GM21825 (cell line): ENCODE measurements around the gene SRP54.
"Not testable (repeated sequence)": the region's sequence is repeated elsewhere in the genome, so short reads cannot be mapped to it uniquely, and the experiment has no call there.

Experiments used
- ATAC-seq: cut with Tn5 transposase; IDR thresholded peaks from one replicate; pipeline ENCODE4 v1.9.1; 2021; ENCODE audit warnings: mild to moderate bottlenecking, moderate library complexity; ENCODE audit not compliant: unreplicated experiment

Gene SRP54

GRCh38 chr14:34983148-34983760, 462 bp downstream of the SRP54 start:
- ATAC-seq, result peak; percentile 30

GRCh38 chr14:34983786-34984185, 994 bp downstream of the SRP54 start:
- no peak for ATAC-seq

- ATAC-seq, result no peak
These were observed 2.9 kb downstream of the SRP54 start for GRCh38 chr14:34985740-34986139.

- ATAC-seq, result no peak
These were observed 4.4 kb downstream of the SRP54 start for GRCh38 chr14:34987180-34987579.

- no peak for ATAC-seq
These were observed 7.0 kb downstream of the SRP54 start for GRCh38 chr14:34989762-34990161.

GRCh38 chr14:34993426-34993825, 10.6 kb downstream of the SRP54 start:
- no peak for ATAC-seq

GRCh38 chr14:34994668-34995067, 11.9 kb downstream of the SRP54 start:
- ATAC-seq, result no peak

GRCh38 chr14:34997762-34998161, 15.0 kb downstream of the SRP54 start:
- ATAC-seq, result no peak

GRCh38 chr14:34999500-34999899, 16.7 kb downstream of the SRP54 start:
- no peak for ATAC-seq

- ATAC-seq, result no peak
These were observed 18.8 kb downstream of the SRP54 start for GRCh38 chr14:35001621-35002020.

GRCh38 chr14:35004839-35005238, 22.0 kb downstream of the SRP54 start:
- ATAC-seq, result no peak

GRCh38 chr14:35016568-35016967, 33.8 kb downstream of the SRP54 start:
- no peak for ATAC-seq

- ATAC-seq, result no peak
These were observed 37.9 kb downstream of the SRP54 start for GRCh38 chr14:35020713-35021112.

- no peak for ATAC-seq
These were observed 45.6 kb downstream of the SRP54 start for GRCh38 chr14:35028435-35028834.

- ATAC-seq, result no peak
These were observed 49.8 kb downstream of the SRP54 start for GRCh38 chr14:35032562-35032961.

GRCh38 chr14:35034440-35034833, 51.6 kb downstream of the SRP54 start:
- no peak for ATAC-seq

- ATAC-seq, result not testable (repeated sequence)
These were observed 52.3 kb downstream of the SRP54 start for GRCh38 chr14:35034944-35035554.

- not testable (repeated sequence) for ATAC-seq
These were observed 55.5 kb downstream of the SRP54 start for GRCh38 chr14:35038312-35038711.

- no peak for ATAC-seq
These were observed 59.8 kb downstream of the SRP54 start for GRCh38 chr14:35042632-35043031.

- no peak for ATAC-seq
These were observed 60.3 kb downstream of the SRP54 start for GRCh38 chr14:35043046-35043445.

GRCh38 chr14:35044939-35045797, 62.4 kb downstream of the SRP54 start:
- no peak for ATAC-seq

GRCh38 chr14:35045798-35046047, 62.9 kb downstream of the SRP54 start:
- ATAC-seq, result no peak
